Measurements from ENCODE around the gene FBXL19. TPM values are rescaled to one million over a fixed set of nuclear protein-coding genes. Genes with fewer than 3 reads are reported as not detected.

Gene FBXL19
- total and polyA plus RNA-seq, 2 of the 13 experiments (the other 11 are each of a cell fraction or from before 2014, with no cell fraction given) = 6.0 to 13.7 TPM

GRCh38 chr16:30922420-30922959 is 882 bp upstream of the FBXL19 start:
- FAIRE-seq = peak; percentile 100
- peaks cover 0 to 5% of the 10 kb centered on the region in 2 experiments; a peak in 1 of 5 replicates for H3K36me3 ChIP-seq (replicated peaks in 1 of 2; ENCODE audit: control insufficient read depth in 1 of 2, insufficient read depth in 2 of 2, low read length in 2 of 2)
- TF ChIP-seq SOX13 (IDR thresholded peaks at IDR 0.05) (peak; percentile 60), SOX13 (CRISPR knock-in tag; conservative IDR thresholded peaks at IDR 0.05 in 1 of 2, IDR thresholded peaks at IDR 0.05 in 1 of 2) (peak in 1 of 2 experiments; percentile 75; a peak in 2 of 4 replicates), HNRNPLL (IDR thresholded peaks at IDR 0.05; ENCODE audit: low read depth, low read length, poor library complexity, severe bottlenecking) (peak; percentile 61), KLF13 (CRISPR knock-in tag; IDR thresholded peaks at IDR 0.05) (no peak; the same call in 1 of the 2 replicates), SOX6 (IDR thresholded peaks at IDR 0.05) (no peak), SOX6 (CRISPR knock-in tag; IDR thresholded peaks at IDR 0.05) (peak; percentile 94), GFI1 (CRISPR knock-in tag; IDR thresholded peaks at IDR 0.05; ENCODE audit: borderline replicate concordance) (no peak), TFDP2 (CRISPR knock-in tag; IDR thresholded peaks at IDR 0.05) (peak; percentile 72), E2F1 (CRISPR knock-in tag; IDR thresholded peaks at IDR 0.05) (peak; percentile 55; the same call in 1 of the 2 replicates), MZF1 (CRISPR knock-in tag; IDR thresholded peaks at IDR 0.05; ENCODE audit: borderline replicate concordance) (no peak), SNAPC2 (CRISPR knock-in tag; IDR thresholded peaks at IDR 0.05) (0 out of 2 replicates have a peak, but pooled peaks have one; percentile 90), ZNF607 (CRISPR knock-in tag; IDR thresholded peaks at IDR 0.05; ENCODE audit: borderline replicate concordance) (0 out of 2 replicates have a peak, but pooled peaks have one; percentile 0), FLYWCH1 (CRISPR knock-in tag; IDR thresholded peaks at IDR 0.05) (no peak), DRAP1 (CRISPR knock-in tag; IDR thresholded peaks at IDR 0.05) (peak; percentile 22; the same call in 1 of the 2 replicates), ZNF430 (CRISPR knock-in tag; IDR thresholded peaks at IDR 0.05) (peak; percentile 72), ZNF567 (CRISPR knock-in tag; IDR thresholded peaks at IDR 0.05; ENCODE audit: borderline replicate concordance) (peak; percentile 79; the same call in 1 of the 2 replicates), ZNF275 (CRISPR knock-in tag; IDR thresholded peaks at IDR 0.05; ENCODE audit: borderline replicate concordance) (peak; percentile 55), HNRNPH1 (optimal IDR thresholded peaks at IDR 0.05; ENCODE audit: low read depth, low read length) (peak; percentile 48), ESRRA (CRISPR knock-in tag; IDR thresholded peaks at IDR 0.05; ENCODE audit: low read depth) (0 out of 2 replicates have a peak, but pooled peaks have one; percentile 18), ZFP82 (CRISPR knock-in tag; IDR thresholded peaks at IDR 0.05; ENCODE audit: borderline replicate concordance) (no peak; the same call in 1 of the 2 replicates)

More at GRCh38 chr16:30922420-30922959, 882 bp upstream of the FBXL19 start:
- peaks cover 19% of the 10 kb centered on the region for H3K4me1 ChIP-seq (ENCODE audit: insufficient read depth, low read length)
- H4K20me1 ChIP-seq (ENCODE audit: insufficient read depth, low read length) = no peaks in the 10 kb centered on the region; the same call in 1 of the 2 replicates
- in situ Hi-C loops (cut with HindIII; ENCODE audit: extremely low pct_ligation_motif_present, low pct_unique_long_range_greater_than_20kb) = loop anchor here (5.0 kb wide), 1 partner anchor 80 kb away; no protein-coding TSS in a partner anchor
- intact Hi-C loops (cut with micrococcal nuclease; ENCODE audit: unreplicated experiment) = loop anchor here (1.0 to 10.0 kb wide), 2 partner anchors 26 to 228 kb away; partner anchors contain the start of gene SRCAP
- peak overlapping the region; percentile 97 for H3K4me2 ChIP-seq (ENCODE audit: low read depth, low read length)
- DNase-seq (ENCODE audit: low spot score) (peak; percentile 100), ATAC-seq (peak; percentile 84)
- H3K79me2 ChIP-seq (ENCODE audit: insufficient read depth, low read length) = no peaks in the 10 kb centered on the region
- BruUV-seq (replicated peaks) = TSS peak; percentile 83
- H3K9ac ChIP-seq (ENCODE audit: insufficient read depth, low read depth, low read length) = peak overlapping the region; percentile 90
- ChIA-PET CTCF (ENCODE audit: low intra/inter-chr PET ratio, low total read pairs) (interaction anchor here (0.9 to 2.8 kb wide), 2 partner anchors 20 to 77 kb away, joined by 3 to 19 read pairs; no protein-coding TSS in a partner anchor), POLR2A (interaction anchor here (0.7 to 1.0 kb wide), 2 partner anchors 78 to 117 kb away, joined by 3 to 4 read pairs; no protein-coding TSS in a partner anchor)
- no peaks in the 10 kb centered on the region; a peak in 1 of 5 replicates for H3K27me3 ChIP-seq (ENCODE audit: control insufficient read depth in 1 of 2, insufficient read depth in 2 of 2, low read length in 2 of 2)
- no peaks in the 10 kb centered on the region for H3K9me3 ChIP-seq (ENCODE audit: low read length)
- peak overlapping the region; percentile 87 for H3K27ac ChIP-seq (ENCODE audit: extremely low read length, insufficient read depth, low read length)
- WGBS (ENCODE audit: low lambda C conversion rate) = under 1% methylated on average over 33 of the region's 42 CpGs
- peak overlapping the region; percentile 65 to 87 (median 76) for H3K4me3 ChIP-seq (replicated peaks in 1 of 3; ENCODE audit: insufficient read depth in 1 of 3, low read depth in 2 of 3, low read length in 3 of 3)
- H2AFZ ChIP-seq (ENCODE audit: low read length) = no peak overlapping the region

Data from HepG2 (cell line).